MG63 (cell line): ENCODE measurements around the gene PLCH1. TPM values are rescaled to one million over a fixed set of nuclear protein-coding genes. Genes with fewer than 3 reads are reported as not detected.

Experiments used
- DNase-seq: peaks from one replicate; pipeline ENCODE4 v3.0.0-alpha.2; 2020
- H3K27me3 ChIP-seq: fragments of 250-450 bp; sonication (Bioruptor Pico); 2 replicates; pipeline ENCODE4 v1.5.1; 2020; ENCODE audit warnings: mild to moderate bottlenecking, moderate library complexity
- H3K36me3 ChIP-seq: fragments of 250-450 bp; sonication (Bioruptor Pico); 2 replicates; pipeline ENCODE4 v1.5.1; 2020; ENCODE audit warnings: mild to moderate bottlenecking, moderate library complexity
- H3K4me3 ChIP-seq: fragments of 250-450 bp; sonication (Bioruptor Pico); 2 replicates; pipeline ENCODE4 v1.5.1; 2020; ENCODE audit warnings: mild to moderate bottlenecking, moderate library complexity
- H3K9me3 ChIP-seq: fragments of 250-450 bp; sonication (Bioruptor Pico); 2 replicates; pipeline ENCODE4 v1.5.1; 2020; ENCODE audit warnings: mild to moderate bottlenecking, moderate library complexity
- total RNA-seq: library from RNA; depleted of rRNA; stranded (reverse); fragments of >200 nt; shearing (Covaris generic); gene quantifications from 2 replicates; pipeline ENCODE4 v1.2.3, GENCODE V29; 2014; ENCODE audit warnings: low replicate concordance

Gene PLCH1
- total RNA-seq, 1 experiment from 2014 or later, result not detected

- no peak for DNase-seq
- H3K4me3 ChIP-seq, result no peak overlapping the region
- H3K27me3 ChIP-seq, result no peaks in the 10 kb centered on the region
- no peaks in the 10 kb centered on the region for H3K9me3 ChIP-seq
- no peaks in the 10 kb centered on the region for H3K36me3 ChIP-seq
Measured at GRCh38 chr3:155753038-155753639, 8.3 kb upstream of the PLCH1 start.

GRCh38 chr3:155748611-155749365 lies 3.9 kb upstream of the PLCH1 start:
- Histone ChIP-seq H3K36me3 (no peaks in the 10 kb centered on the region), H3K27me3 (peaks cover 12% of the 10 kb centered on the region), H3K4me3 (no peak overlapping the region), H3K9me3 (no peaks in the 10 kb centered on the region)
- DNase-seq, result no peak

- no peak for DNase-seq
- Histone ChIP-seq H3K9me3 (no peaks in the 10 kb centered on the region), H3K27me3 (peaks cover 20% of the 10 kb centered on the region), H3K36me3 (no peaks in the 10 kb centered on the region), H3K4me3 (no peak overlapping the region)
Measured at GRCh38 chr3:155747946-155748290, 3.0 kb upstream of the PLCH1 start.

DNA sequence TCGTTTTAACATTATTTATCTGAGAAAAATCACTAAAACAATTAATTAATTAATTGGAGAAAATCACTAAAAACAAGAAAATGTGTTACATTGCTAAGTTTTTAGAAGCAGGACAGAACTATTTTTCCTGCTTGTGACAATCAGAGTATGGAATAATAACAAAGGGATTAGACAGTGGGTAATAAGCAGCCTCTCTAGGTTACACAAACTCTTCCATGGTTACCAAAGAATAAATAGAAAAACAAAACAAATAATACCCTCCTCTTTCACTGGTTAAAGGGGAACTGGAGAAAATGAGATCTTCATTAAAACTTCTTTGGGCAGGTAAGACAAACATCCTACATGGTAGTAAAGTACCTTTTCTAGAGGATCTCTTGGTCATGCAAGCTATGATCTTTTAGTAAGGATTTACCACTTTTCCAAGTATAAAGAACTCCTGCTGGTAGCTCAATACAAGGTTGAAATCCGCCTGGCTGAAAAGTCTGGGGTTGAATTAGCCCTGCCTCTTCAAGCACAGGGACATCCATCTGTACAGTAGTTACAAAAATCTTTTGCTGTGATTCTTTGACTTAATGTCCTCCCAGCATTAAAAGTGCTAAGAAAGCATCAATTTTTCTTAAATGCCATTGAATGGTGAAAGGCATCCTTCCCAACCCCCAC lies 2.5 kb upstream of the PLCH1 start:
- Histone ChIP-seq H3K27me3 (peaks cover 25% of the 10 kb centered on the region), H3K9me3 (no peaks in the 10 kb centered on the region), H3K36me3 (no peaks in the 10 kb centered on the region), H3K4me3 (no peak overlapping the region)
- no peak for DNase-seq

- H3K4me3 ChIP-seq, result no peak overlapping the region
- no peaks in the 10 kb centered on the region for H3K36me3 ChIP-seq
- DNase-seq, result no peak
- H3K27me3 ChIP-seq, result peaks cover 30% of the 10 kb centered on the region
- H3K9me3 ChIP-seq, result no peaks in the 10 kb centered on the region
Measured at GRCh38 chr3:155746703-155747102, 1.8 kb upstream of the PLCH1 start.

DNA sequence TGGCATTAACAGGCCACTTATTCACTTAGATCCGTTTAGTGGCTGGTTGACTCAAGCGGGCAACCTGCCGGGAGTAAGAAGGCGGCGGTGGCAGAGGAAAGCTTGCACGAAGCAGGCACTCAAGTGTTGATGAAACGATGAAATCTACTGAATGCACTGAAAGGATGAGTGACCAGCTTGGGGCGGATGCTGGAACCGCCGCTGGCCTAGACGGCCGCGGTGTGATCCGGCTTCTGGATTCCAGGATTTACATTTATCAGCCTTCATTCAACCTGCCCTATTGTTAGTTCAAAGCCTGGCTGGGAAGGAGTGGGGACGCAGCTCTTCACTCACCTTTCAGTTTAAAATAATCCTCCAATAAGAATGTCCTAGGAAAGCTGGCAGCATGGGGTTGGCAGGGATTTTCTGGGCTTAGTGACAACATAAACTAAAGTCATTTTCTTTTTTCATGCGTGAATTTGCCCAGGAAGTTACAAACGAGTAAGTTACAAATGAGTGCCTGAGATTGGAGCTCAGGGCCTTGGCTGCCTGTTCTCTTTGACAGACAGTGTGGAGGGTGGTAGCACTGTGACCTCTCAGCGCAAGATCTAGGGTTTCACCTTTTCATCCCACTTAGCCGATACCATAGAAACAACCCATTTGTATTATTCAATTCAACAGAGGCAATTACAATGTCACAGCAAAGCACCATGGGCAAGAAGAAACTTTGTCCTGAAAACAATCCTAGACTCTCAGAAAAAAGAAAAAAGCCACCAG lies 1.1 kb upstream of the PLCH1 start:
- no peaks in the 10 kb centered on the region for H3K36me3 ChIP-seq
- H3K4me3 ChIP-seq, result no peak overlapping the region
- DNase-seq, result peak; percentile 74
- peaks cover 31% of the 10 kb centered on the region for H3K27me3 ChIP-seq
- H3K9me3 ChIP-seq, result no peaks in the 10 kb centered on the region

GRCh38 chr3:155744010-155744625 lies 753 bp downstream of the PLCH1 start:
- H3K27me3 ChIP-seq, result peaks cover 37% of the 10 kb centered on the region
- peak; percentile 47 for DNase-seq
- H3K9me3 ChIP-seq, result no peaks in the 10 kb centered on the region
- H3K36me3 ChIP-seq, result no peaks in the 10 kb centered on the region
- H3K4me3 ChIP-seq, result peak overlapping the region; percentile 54

DNA sequence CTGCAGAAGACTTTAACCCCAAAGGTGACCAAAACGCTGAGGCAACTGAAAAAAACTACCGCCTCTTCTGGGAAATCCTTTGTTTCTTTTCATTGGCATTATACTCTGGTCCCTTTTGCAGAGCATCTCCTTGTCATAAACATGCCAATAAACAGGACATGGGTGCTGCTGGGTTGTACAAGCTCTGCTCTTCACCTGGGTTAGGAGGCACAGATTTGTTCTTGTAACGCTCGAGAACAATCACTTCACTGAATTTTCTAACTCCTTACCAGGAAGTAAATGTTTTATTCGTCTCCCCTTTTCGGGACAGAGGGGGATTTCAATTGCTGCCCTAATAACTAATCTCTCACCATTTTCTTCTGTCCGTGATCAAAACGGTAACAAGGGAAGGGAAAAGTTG lies 1.3 kb downstream of the PLCH1 start:
- peaks cover 39% of the 10 kb centered on the region for H3K27me3 ChIP-seq
- H3K4me3 ChIP-seq, result peak overlapping the region; percentile 54
- DNase-seq, result no peak
- no peaks in the 10 kb centered on the region for H3K9me3 ChIP-seq
- H3K36me3 ChIP-seq, result no peaks in the 10 kb centered on the region

DNA sequence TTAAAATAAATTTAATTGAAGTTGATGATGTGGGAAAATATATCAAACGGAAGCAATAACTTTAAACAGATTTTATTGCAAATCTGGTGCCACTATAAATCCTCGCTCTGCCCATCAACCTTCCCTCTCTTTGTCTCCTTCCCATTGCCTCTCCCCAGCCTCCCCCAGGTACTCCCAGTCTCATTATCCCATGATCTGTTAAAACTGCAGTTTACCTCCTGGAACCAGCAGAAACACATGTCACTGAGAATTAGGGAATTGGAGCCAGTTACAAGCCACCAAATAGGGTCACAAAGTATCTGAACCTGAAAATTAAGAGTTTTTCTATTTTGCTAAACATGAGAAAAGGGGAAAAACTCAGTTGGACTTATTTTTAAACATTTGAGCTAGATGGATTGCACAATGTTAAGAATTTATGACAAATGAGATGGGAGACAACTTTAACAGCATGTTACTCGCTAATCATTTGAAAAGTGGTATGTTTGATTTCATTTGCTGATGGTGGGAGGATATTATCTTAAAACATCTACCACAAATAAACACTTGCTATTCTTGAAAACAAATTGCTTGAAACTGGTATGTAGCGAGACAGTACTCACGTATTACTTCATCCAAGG lies 2.4 kb downstream of the PLCH1 start:
- Histone ChIP-seq H3K9me3 (no peaks in the 10 kb centered on the region), H3K36me3 (no peaks in the 10 kb centered on the region), H3K4me3 (no peak overlapping the region), H3K27me3 (peaks cover 39% of the 10 kb centered on the region)
- DNase-seq, result no peak

- H3K9me3 ChIP-seq, result no peaks in the 10 kb centered on the region
- no peak overlapping the region for H3K4me3 ChIP-seq
- no peak for DNase-seq
- H3K36me3 ChIP-seq, result no peaks in the 10 kb centered on the region
- H3K27me3 ChIP-seq, result peaks cover 36% of the 10 kb centered on the region
Measured at GRCh38 chr3:155741603-155742002, 3.3 kb downstream of the PLCH1 start.

GRCh38 chr3:155741101-155741500 lies 3.8 kb downstream of the PLCH1 start:
- no peaks in the 10 kb centered on the region for H3K36me3 ChIP-seq
- H3K9me3 ChIP-seq, result no peaks in the 10 kb centered on the region
- peaks cover 36% of the 10 kb centered on the region for H3K27me3 ChIP-seq
- DNase-seq, result no peak
- H3K4me3 ChIP-seq, result no peak overlapping the region

- no peaks in the 10 kb centered on the region for H3K36me3 ChIP-seq
- H3K27me3 ChIP-seq, result peaks cover 30% of the 10 kb centered on the region
- no peak for DNase-seq
- H3K9me3 ChIP-seq, result no peaks in the 10 kb centered on the region
- no peak overlapping the region for H3K4me3 ChIP-seq
Measured at GRCh38 chr3:155739154-155739553, 5.7 kb downstream of the PLCH1 start.

DNA sequence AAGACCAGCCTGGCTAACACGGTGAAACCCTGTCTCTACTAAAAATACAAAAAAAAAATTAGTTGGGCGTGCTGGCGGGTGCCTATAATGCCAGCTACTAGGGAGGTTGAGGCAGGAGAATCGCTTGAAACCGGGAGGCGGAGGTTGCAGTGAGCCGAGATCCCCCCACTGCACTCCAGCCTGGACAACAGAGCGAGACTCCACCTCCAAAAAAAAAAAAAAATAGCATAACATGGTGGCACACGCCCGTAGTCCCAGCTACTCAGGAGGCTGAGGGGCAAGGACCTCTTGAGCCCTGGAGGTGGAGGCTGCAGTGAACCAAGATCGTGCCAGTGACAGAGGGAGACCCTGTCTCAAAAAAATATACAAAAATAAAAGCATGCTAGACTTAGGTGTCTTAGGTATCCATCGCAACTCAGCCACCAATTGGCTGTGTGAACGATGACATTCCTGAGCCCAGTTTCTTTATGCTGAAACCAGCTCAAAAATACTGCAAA lies 6.2 kb downstream of the PLCH1 start:
- Histone ChIP-seq H3K27me3 (peaks cover 26% of the 10 kb centered on the region), H3K9me3 (no peaks in the 10 kb centered on the region), H3K4me3 (no peak overlapping the region), H3K36me3 (no peaks in the 10 kb centered on the region)
- DNase-seq, result no peak

GRCh38 chr3:155737844-155738460 lies 6.9 kb downstream of the PLCH1 start:
- H3K36me3 ChIP-seq, result no peaks in the 10 kb centered on the region
- peaks cover 23% of the 10 kb centered on the region for H3K27me3 ChIP-seq
- no peak overlapping the region for H3K4me3 ChIP-seq
- H3K9me3 ChIP-seq, result no peaks in the 10 kb centered on the region
- no peak for DNase-seq

DNA sequence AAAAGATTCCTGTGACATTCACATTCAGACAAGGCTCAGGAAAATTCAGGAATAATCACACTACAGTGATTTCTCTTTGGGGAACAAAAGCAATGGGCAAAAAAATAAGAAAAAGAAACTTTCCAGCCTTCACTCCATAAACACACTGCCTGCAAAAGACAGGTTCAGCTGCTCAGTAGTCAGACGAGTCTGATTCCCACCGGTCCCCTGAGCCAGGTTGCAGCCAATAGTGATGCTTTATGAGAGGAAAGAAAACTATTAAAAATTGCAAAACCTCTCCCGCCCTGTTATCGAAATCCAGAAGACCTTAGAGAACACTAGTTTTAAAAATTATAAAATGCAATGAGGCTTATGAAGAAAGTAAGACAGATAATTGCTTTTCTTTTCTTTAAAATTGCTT lies 8.5 kb downstream of the PLCH1 start:
- no peak overlapping the region for H3K4me3 ChIP-seq
- no peak for DNase-seq
- peaks cover 12% of the 10 kb centered on the region for H3K27me3 ChIP-seq
- H3K36me3 ChIP-seq, result no peaks in the 10 kb centered on the region
- H3K9me3 ChIP-seq, result no peaks in the 10 kb centered on the region

DNA sequence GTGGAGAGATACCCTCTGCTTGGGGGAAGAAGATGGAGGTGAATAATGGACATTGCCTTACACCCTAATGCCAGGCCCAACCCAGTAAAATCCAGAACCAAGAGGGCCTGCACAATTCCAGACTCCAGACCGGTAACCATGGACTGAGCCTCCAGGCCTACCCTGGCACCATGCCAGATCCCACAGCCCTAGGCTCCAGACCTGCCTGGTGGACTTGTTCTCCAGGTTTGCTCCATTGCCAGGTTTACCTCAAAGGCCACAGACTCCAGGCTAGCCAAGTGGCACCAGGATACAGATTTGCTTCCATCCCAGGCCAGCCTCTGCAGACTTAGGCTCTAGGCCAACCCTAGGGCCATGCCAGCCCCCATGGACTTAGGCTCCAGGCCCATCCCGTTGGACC lies 14.0 kb downstream of the PLCH1 start:
- no peaks in the 10 kb centered on the region for H3K9me3 ChIP-seq
- peaks cover 4% of the 10 kb centered on the region; the same call in 1 of the 2 replicates for H3K27me3 ChIP-seq
- no peak overlapping the region for H3K4me3 ChIP-seq
- no peaks in the 10 kb centered on the region for H3K36me3 ChIP-seq
- DNase-seq, result no peak
